ENCODE measurements around the gene LASP1. TPM values are rescaled to one million over a fixed set of nuclear protein-coding genes. Genes with fewer than 3 reads are reported as not detected.

The LASP1 gene
- total RNA-seq, result 100 to 1,000 TPM; 297 to 330 TPM

GRCh38 chr17:38869526-38870258 is at the start of gene LASP1:
Gene LASP1 (plus strand): TSS chr17:38870058. CDS start chr17:38870190, 132 bp downstream.
- peak; percentile 94 for DNase-seq
- peaks cover 28% of the 10 kb centered on the region for H3K4me1 ChIP-seq
- peak within 1 kb of the TSS; percentile 96 to 100 for H3K9ac ChIP-seq (ENCODE audit: low read depth in 2 of 2, low read length in 2 of 2)
- no peak for TF ChIP-seq CTCF (IDR thresholded peaks at IDR 0.05)
- no peaks in the 10 kb centered on the region for H3K27me3 ChIP-seq
- H3K9me3 ChIP-seq, result no peaks in the 10 kb centered on the region
- intact Hi-C loops (cut with DNase I), result loop anchor here (5.0 to 10.0 kb wide), 2 partner anchors 62 to 105 kb away; no protein-coding TSS in a partner anchor
- peak within 1 kb of the TSS; percentile 89 for H3K4me3 ChIP-seq
- H3K36me3 ChIP-seq, result no peaks in the 10 kb centered on the region
- peak within 1 kb of the TSS; percentile 100 for H3K27ac ChIP-seq

GRCh38 chr17:38824899-38825761 is 44.7 kb upstream of the LASP1 start, which contains the start of gene CWC25:
Gene CWC25 (minus strand): TSS chr17:38825321. CDS start chr17:38825183, 138 bp downstream.
- H3K9ac ChIP-seq (ENCODE audit: low read depth in 2 of 2, low read length in 2 of 2), result peak within 1 kb of the TSS; percentile 87 to 99
- DNase-seq, result peak; percentile 97
- no peaks in the 10 kb centered on the region for H3K27me3 ChIP-seq
- no peaks in the 10 kb centered on the region for H3K36me3 ChIP-seq
- no peak for TF ChIP-seq CTCF (IDR thresholded peaks at IDR 0.05)
- intact Hi-C loops (cut with DNase I), result loop anchor here (2.0 kb wide), 1 partner anchor 28 kb away; the partner anchor contains the start of gene RPL23
- no peaks in the 10 kb centered on the region for H3K9me3 ChIP-seq
- H3K4me3 ChIP-seq, result peak within 1 kb of the TSS; percentile 88
- peak within 1 kb of the TSS; percentile 85 for H3K27ac ChIP-seq
- peaks cover 6% of the 10 kb centered on the region for H3K4me1 ChIP-seq

GRCh38 chr17:38825762-38826247 is 44.1 kb upstream of the LASP1 start:
- H3K9ac ChIP-seq (ENCODE audit: low read depth in 2 of 2, low read length in 2 of 2), result peak overlapping the region; percentile 87 to 99

GRCh38 chr17:38844261-38844757 is 25.5 kb upstream of the LASP1 start:
- no peak for TF ChIP-seq CTCF (IDR thresholded peaks at IDR 0.05)
- no peaks in the 10 kb centered on the region for H3K27me3 ChIP-seq
- H3K4me3 ChIP-seq, result no peak overlapping the region
- H3K36me3 ChIP-seq, result peaks cover 13% of the 10 kb centered on the region
- H3K9me3 ChIP-seq, result no peaks in the 10 kb centered on the region
- H3K9ac ChIP-seq (ENCODE audit: low read depth in 2 of 2, low read length in 2 of 2), result peak overlapping the region in 1 of 2 donors; percentile 35
- H3K4me1 ChIP-seq, result no peaks in the 10 kb centered on the region
- DNase-seq, result no peak
- no peak overlapping the region for H3K27ac ChIP-seq
- intact Hi-C loops (cut with DNase I), result no loop called here

More at GRCh38 chr17:38825762-38826247, 44.1 kb upstream of the LASP1 start:
- Histone ChIP-seq H3K9me3 (no peaks in the 10 kb centered on the region), H3K27ac (peak overlapping the region; percentile 85), H3K4me3 (peak overlapping the region; percentile 88), H3K36me3 (no peaks in the 10 kb centered on the region), H3K4me1 (peaks cover 6% of the 10 kb centered on the region), H3K27me3 (no peaks in the 10 kb centered on the region)
- intact Hi-C loops (cut with DNase I), result loop anchor here (2.0 kb wide), 1 partner anchor 27 kb away; the partner anchor contains the start of gene RPL23
- no peak for DNase-seq
- no peak for TF ChIP-seq CTCF (IDR thresholded peaks at IDR 0.05)

GRCh38 chr17:38848557-38848891 is 21.3 kb upstream of the LASP1 start:
- no peak overlapping the region for H3K9ac ChIP-seq (ENCODE audit: low read depth in 2 of 2, low read length in 2 of 2)
- H3K9me3 ChIP-seq, result no peaks in the 10 kb centered on the region
- peaks cover 22% of the 10 kb centered on the region for H3K36me3 ChIP-seq
- H3K27ac ChIP-seq, result no peak overlapping the region
- H3K27me3 ChIP-seq, result no peaks in the 10 kb centered on the region
- no peak overlapping the region for H3K4me3 ChIP-seq
- DNase-seq, result no peak
- TF ChIP-seq CTCF (IDR thresholded peaks at IDR 0.05), result no peak
- peaks cover 7% of the 10 kb centered on the region for H3K4me1 ChIP-seq
- intact Hi-C loops (cut with DNase I), result no loop called here

All from colonic mucosa (tissue), 4 donors.